ENCODE data around the gene LMF2.

Gene LMF2

DNA sequence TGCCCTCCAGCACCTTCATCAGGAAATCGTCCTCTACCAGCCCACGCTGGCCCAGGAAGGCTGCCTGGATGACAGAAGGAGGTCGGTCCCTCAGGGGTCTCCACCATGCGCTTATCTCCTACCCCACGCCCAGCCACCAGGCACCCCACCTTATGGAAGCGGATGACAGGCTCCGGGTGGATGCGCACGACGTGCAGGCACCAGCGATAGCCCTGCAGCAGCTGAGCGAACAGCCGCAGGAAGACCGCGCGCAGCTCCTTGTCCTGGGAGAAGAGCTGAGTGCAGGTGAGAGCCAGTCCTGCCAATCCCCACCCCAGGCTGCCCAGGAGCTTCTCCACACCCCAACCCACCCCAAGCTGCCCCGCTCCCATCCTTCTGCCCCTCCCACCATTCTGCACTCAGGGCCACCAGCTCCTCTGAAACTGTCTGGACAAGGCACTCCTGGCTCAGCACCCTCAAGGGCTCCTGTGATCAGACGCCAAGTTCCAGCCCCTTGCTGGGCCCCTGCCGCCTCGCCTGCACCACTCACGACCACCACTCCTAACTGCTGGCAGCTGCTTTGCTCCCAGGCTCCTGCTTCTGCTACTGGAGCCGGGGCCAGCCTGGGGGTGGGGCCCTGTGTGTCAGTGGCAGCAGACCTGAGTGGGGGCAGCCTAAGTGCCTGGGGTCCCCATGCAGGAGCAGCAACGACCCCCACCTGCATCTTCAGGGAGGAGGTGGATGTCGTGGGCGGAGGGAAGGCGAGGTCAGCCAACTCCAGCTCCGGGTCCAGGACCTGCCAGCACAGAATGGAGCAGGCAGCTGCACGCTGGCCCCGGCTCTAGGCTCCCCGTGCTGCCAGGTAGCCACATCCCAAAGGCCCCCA is 42.2 kb downstream of the LMF2 start:
- no peak for DNase-seq (ENCODE audit: low spot score)

DNA sequence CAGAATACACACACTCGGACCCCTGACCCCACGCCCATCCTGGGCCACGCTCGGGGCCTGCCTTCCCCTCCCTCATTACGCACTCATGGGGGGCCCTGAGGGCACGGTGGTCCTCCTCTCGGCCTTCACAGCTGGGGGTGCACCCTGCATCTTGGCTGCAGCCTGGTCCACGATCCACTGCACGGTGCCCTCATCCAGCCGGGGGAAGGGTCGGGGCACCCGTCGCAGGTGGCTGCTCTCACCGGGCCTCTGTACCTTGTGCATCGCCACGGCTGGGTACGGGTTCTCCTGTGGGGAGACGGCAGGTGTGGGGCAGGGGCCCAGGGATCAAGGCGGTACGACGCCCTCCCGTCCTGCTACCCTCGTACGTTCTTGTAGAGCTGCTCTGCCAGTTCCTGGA is 43.1 kb downstream of the LMF2 start:
- no peak for DNase-seq (ENCODE audit: low spot score)

DNA sequence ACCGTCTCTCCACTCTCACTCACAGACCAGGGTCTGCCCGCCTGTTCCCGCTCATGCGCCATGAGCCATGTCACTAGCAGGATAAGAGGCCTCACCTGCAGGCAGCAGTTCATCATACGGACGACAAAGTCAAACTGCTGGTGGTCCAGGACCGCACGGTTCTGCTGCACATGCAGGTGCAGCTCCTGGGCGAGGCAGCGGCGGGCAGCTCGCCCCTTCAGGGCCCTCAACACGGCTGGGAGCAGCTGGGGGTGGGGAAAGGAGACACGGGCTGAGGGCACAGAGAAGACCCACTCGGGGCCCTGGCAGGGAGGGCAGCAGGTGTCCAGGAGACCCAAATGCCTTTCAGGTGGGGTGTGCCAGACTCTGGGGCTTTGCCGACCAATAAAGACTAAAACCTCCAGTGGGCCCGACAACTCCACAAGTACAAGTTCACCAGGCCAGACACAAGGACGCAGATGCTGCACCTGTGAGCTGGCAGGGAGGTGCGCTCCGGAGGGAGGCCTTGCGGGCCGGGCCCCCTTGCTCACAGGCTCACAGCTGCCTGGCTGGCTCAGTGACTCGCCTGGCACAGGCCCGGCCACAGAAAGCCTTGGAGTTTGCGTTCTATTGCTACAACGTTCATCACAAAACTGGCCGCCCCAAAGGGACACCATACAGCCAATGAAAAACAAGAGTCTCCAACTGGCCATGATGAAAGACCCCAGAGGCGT is 44.2 kb downstream of the LMF2 start:
- no peak for DNase-seq (ENCODE audit: low spot score)

DNA sequence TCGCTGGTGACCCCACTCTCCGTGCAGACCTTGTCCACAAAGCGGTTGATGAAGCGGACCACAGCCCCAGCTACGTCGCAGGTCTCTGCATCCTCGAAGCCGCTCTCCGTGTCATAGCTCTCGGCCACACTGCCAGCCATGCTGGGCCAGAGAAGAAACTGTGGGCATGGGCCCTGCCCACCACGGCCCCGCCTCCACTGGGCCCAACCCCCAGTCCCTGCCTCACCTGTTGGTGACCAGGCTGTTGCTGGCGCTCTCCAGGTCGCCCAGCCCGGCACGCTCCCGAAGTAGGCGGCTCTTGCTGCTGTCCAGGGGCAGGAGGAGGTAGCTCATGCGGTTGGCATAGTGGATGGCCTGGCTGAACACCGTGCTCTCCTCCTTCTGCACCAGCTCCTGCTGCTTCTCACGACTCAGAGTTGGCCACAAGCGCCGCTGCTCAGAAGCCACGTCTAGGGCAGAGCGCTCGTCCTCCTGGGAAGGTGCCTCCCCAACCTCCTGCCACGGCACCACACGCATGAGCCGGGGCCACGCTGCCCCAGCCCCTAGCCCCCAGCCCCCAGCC is 45.4 kb downstream of the LMF2 start:
- DNase-seq (ENCODE audit: low spot score) = no peak

DNA sequence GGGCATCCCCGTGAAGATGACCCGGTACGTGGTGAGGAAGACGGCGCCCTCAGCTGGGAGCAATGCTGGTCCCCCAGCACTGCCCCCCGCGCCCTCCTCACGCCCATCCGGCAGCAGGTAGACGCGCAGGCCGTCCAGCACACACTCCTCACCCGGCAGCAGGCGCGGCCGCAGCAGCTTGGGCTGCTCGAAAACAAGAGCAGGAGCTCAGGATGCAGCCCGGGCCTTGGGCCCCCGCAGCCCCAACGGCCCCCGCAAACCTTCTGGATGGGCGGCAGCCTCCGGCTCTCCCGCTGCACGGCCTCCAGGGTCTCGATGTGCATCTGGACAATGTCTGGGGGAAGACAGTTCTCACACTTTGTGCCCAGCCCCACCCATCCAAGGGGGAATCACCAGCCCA is 46.0 kb downstream of the LMF2 start:
- no peak for DNase-seq (ENCODE audit: low spot score)

DNA sequence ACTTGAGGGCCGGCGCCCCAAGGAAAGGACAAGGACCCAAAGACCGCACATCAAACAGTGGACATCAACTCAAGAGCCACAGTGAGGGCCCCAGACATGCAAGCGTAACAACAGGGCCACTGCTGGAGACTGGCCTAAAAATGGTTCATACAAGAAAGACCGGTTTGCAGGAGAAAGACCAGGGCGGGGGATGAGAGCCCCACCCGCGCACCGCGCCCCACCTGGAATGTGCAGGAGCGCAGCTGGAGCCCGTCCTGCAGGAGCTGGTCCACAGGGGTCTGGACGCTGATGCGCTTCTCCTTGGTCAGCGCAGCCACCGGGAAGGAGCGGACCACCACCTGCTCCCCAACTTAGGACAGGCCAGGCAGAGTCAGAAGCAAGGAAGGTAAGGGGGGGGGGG is 46.6 kb downstream of the LMF2 start:
- no peak for DNase-seq (ENCODE audit: low spot score)

DNA sequence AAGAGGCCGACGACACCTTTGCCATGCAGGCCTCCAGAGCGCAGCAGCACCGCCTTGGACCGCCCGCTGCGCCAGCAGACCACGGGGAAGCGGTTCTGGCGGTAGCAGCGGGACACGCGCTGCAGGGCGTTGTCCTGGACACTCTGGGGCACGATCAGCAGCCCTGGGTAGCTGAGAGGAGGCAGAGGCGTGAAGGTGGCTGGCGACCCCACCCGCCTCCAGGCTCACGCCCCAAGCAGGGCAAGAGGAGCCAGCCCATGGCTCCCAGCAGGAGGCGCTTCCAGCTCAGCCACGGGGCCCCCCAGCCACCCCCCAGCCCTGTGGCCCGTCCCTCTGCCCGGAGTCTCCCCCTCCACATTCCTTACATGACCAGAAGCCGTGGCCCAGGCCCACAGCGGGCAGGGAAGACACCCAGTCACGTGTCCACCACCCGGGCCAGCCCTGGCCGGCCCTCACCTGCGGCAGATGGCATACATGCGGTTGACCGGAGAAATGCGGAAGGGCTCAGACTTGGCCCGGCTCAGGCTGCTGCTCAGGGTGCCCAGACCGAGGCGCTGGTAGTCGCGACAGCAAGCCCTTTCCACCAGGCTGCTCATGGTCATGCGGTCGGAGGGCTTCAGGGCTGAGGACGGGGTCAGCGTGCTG is 47.9 kb downstream of the LMF2 start:
- DNase-seq (ENCODE audit: low spot score) = no peak

DNA sequence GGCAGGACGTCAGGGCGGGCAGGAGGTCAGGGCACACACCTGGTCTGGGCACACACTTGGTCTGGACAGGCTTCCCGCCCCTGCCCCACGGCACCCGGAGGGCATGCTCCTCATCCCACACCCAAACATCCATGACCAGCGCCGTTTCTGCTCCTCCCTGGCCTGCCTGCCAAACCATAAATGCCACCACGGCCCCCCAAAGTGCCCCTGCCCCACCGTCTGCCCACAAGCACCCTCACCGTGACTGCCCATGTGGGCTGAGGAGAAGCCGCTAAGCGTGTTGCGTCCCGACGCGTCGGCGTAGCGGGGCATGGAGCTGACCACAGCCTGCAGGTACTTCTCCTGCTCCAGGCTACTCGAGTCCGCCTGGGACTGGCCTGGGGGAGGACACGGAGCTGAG is 48.5 kb downstream of the LMF2 start:
- no peak for DNase-seq (ENCODE audit: low spot score)

DNA sequence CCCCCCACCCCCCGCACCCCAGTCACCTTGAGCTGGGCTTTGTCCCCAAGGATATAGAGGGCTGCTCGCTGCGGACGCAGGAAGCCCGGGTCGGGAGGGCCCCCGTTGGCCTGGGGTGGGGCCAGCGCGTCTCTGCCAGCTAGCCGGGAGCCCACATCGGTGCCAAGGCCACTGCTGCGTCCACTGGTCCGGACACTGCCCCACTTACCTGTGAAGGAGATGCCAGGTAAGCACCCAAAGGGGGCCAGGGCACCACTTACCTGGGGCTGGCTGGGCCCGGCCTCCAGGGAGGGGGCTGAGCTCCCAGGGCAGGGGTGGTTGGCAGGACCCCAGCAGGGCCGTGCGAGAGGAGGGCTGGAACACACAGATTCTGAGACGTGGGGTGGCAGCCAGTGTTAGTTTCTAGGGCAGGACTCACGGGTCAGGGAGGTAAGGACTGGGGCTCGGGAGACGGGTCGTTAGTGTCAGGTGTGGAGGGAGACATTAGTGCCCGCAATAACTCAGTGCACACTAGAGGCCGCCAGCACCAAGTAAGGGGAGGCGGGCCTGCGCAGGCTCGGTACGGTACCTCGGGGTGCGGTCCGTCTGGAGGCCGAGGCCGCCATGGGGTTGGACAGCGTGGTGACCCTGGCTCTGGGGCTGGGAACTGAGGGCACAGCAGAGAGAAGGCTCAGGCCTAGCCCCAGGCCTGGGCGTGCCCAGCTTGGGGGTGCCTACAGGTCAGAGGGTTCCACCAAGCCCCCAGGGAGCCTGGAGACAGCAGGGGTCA is 50.9 kb downstream of the LMF2 start:
- no peak for DNase-seq (ENCODE audit: low spot score)

DNA sequence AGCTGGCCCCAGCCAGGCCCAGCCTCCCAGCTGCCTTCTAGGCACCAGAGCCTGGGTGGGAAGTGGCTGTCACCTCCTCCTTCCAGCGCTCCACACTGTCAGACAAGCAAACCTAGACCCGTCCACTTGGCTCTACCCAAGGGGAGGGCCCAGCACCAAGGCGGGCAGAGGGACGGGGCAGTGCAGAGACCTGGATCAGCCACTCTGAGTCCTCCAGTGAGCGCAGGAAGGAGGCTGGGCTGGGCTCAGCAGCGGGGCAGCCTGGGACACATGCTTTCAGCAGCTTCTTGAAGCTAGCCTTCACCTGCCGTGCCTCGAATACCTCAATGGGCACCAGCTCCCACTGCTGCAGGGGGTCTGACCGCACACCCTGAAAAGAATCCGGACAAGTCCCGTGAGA is 51.5 kb downstream of the LMF2 start:
- DNase-seq (ENCODE audit: low spot score) = no peak

DNA sequence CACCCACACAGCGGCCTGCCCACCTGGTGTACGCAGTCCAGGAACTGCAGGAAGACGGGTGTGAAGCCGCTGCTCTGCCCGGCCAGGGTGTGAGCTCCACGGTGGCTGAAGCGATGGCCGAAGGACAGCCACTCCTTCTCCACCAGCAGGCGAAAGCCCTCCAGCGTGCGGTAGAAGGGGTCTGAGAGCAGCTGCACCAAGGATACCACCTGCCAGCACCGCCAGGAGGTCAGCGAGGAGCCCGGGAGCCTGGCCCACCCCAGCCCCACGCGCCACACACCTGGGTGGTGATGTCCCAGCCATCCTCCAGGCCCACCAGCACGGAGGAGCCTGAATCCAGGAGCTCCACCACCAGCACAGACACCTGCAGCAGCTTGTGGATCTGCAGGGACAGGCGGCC is 52.3 kb downstream of the LMF2 start:
- no peak for DNase-seq (ENCODE audit: low spot score)

DNA sequence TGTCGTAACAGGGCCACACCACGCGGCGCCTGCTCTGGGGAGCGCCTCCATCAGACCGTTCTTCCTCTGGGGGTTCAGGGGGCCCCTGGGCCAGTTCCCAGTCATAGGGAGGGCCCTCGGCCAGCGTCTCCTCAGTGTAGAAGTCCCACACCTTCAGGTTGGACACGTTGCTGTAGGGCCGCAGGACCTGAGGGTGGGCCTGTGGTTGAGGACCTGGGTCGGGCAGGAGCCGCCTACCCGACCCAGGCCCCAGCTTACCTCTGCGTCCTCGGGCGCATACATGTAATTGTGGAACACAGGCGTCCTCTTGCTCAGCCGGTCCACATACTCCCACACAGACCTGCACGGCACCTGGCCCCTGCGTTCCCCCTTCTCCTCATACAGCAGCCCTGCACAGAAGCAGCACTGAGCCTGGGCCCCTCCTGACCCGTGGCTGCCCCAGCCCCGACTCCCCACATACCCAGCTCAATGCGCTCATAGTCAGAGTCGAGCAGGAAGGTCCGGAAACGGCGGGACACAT is 52.9 kb downstream of the LMF2 start:
- DNase-seq (ENCODE audit: low spot score) = no peak

Data from ecto neural progenitor cell (in vitro differentiated cells).